Activated B cell treated with CpG ODN at 0.5 μM for 24 hours (primary cell): Measurements from ENCODE around the gene SMARCB1. TPM values are rescaled to one million over a fixed set of nuclear protein-coding genes. Genes with fewer than 3 reads are reported as not detected.

Source experiments
- ATAC-seq: fragments of 200-7000 bp; cut with Tn5 transposase; one replicate; pipeline ENCODE4 v1.10.0; 2021; ENCODE audit warnings: low read depth, mild to moderate bottlenecking, moderate library complexity
- CTCF ChIA-PET: fragments of 350-600 bp; sonication (Branson Sonifier 250); formaldehyde crosslinking; loops from one replicate; lab custom pipeline; 2021; ENCODE audit warnings: antibody characterized with exemption; lab: Charles Lee
- POLR2A ChIA-PET: fragments of 350-600 bp; sonication (Branson Sonifier 250); formaldehyde crosslinking; loops from one replicate; lab custom pipeline; 2021; ENCODE audit warnings: antibody characterized with exemption; lab: Charles Lee
- DNase-seq: peaks from one replicate; pipeline ENCODE4 v3.0.0; 2022
- H3K27ac Mint-ChIP-seq: one replicate; pipeline ENCODE4 v1.8.0; 2020; ENCODE audit warnings: mixed read lengths
- H3K27me3 Mint-ChIP-seq: one replicate; pipeline ENCODE4 v1.8.0; 2021; ENCODE audit warnings: mixed read lengths
- H3K36me3 Mint-ChIP-seq: one replicate; pipeline ENCODE4 v1.8.0; 2021; ENCODE audit warnings: low read depth, mixed read lengths
- H3K4me1 Mint-ChIP-seq: one replicate; pipeline ENCODE4 v1.8.0; 2021; ENCODE audit warnings: mixed read lengths
- H3K4me3 Mint-ChIP-seq: one replicate; pipeline ENCODE4 v1.8.0; 2020; ENCODE audit warnings: mild to moderate bottlenecking, mixed read lengths
- H3K9me3 Mint-ChIP-seq: one replicate; pipeline ENCODE4 v1.8.0; 2020; ENCODE audit warnings: mixed read lengths
- CTCF ChIP-seq: fragments of 200-600 bp; IDR thresholded peaks from one replicate; pipeline ENCODE4 v1.8.0; 2022; ENCODE audit warnings: antibody characterized with exemption, mild to moderate bottlenecking
- intact Hi-C: fragments of 100-400 bp; cut with micrococcal nuclease; formaldehyde crosslinking; loops from one replicate; pipeline ENCODE4 v1.15.1; 2024
- total RNA-seq: library from RNA; stranded (reverse); gene quantifications from 2 replicates; pipeline ENCODE4 v1.2.3, GENCODE V29; 2022

The SMARCB1 gene
- total RNA-seq, 1 donor from 2014 or later: 161 TPM

DNA sequence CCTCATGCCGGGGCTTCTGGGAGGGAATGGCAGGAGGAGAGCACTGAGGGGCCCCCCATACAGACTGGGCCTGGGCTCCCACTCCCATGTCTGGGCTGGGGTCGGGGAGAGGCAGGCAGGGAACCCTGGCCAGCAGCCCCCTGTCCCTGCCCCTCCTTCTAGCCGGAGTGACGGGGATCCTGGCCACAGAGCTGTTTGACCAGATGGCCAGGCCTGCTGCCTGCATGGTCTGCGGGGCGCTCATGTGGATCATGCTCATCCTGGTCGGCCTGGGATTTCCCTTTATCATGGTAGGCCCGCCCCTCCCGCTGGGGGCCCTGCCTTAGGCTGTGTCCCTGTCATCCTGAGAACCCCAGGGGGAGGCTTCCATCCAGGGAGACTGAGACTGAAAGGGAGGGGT, 97.4 kb downstream of the SMARCB1 start:
- Mint-ChIP-seq H3K9me3 (no peaks in the 10 kb centered on the region), H3K4me1 (no peaks in the 10 kb centered on the region), H3K27ac (no peak overlapping the region), H3K27me3 (no peaks in the 10 kb centered on the region), H3K36me3 (peaks cover 37% of the 10 kb centered on the region), H3K4me3 (no peak overlapping the region)
- ChIA-PET CTCF (no interaction called here), POLR2A (interaction anchor here (0.7 kb wide), 1 partner anchor 9 kb away, joined by 3 read pairs; no protein-coding TSS in a partner anchor)
- no peak for TF ChIP-seq CTCF
- DNase-seq: no peak
- no peak for ATAC-seq
- intact Hi-C loops: no loop called here

Other genes starting within 250 kb of the SMARCB1 start
- not detected in 2 replicates for gene IGLL1, start 206.7 kb upstream of the SMARCB1 start, total RNA-seq
- 0.64 and 1.5 TPM in 2 replicates for gene DRICH1, start 154.6 kb upstream of the SMARCB1 start, total RNA-seq
- 0.42 and 0.81 TPM in 2 replicates for gene RGL4, start 96.0 kb upstream of the SMARCB1 start, total RNA-seq
- gene ZNF70, start 35.9 kb upstream of the SMARCB1 start, total RNA-seq: 4.0 and 4.9 TPM in 2 replicates
- gene VPREB3, start 32.5 kb upstream of the SMARCB1 start, total RNA-seq: 15.0 and 15.9 TPM in 2 replicates
- 0.31 and 0.37 TPM in 2 replicates for gene C22orf15, start 24.0 kb upstream of the SMARCB1 start, total RNA-seq
- gene CHCHD10, start 19.0 kb upstream of the SMARCB1 start, total RNA-seq: 63.4 and 68.8 TPM in 2 replicates
- 3.6 TPM in 2 replicates for gene MMP11, start 14.1 kb upstream of the SMARCB1 start, total RNA-seq
- gene DERL3, start 52.0 kb downstream of the SMARCB1 start, total RNA-seq: 15.4 and 18.3 TPM in 2 replicates
- gene SLC2A11, start 70.9 kb downstream of the SMARCB1 start, total RNA-seq: 24.0 and 30.2 TPM in 2 replicates
- 308 and 349 TPM in 2 replicates for gene MIF, start 107.4 kb downstream of the SMARCB1 start, total RNA-seq
- gene GSTT2B, start 174.2 kb downstream of the SMARCB1 start, total RNA-seq: not detected in 2 replicates
- 2.4 and 3.1 TPM in 2 replicates for gene DDTL, start 179.9 kb downstream of the SMARCB1 start, total RNA-seq
- gene DDT, start 187.5 kb downstream of the SMARCB1 start, total RNA-seq: 107 and 113 TPM in 2 replicates
- not detected in 2 replicates for gene GSTT2, start 193.2 kb downstream of the SMARCB1 start, total RNA-seq
- not detected in 2 replicates for gene GSTT4, start 218.5 kb downstream of the SMARCB1 start, total RNA-seq
- gene CABIN1, start 224.3 kb downstream of the SMARCB1 start, total RNA-seq: 56.9 and 65.4 TPM in 2 replicates